Left lobe of liver (tissue), 1 donor: ENCODE measurements around the gene TLX1. TPM values are rescaled to one million over a fixed set of nuclear protein-coding genes. Genes with fewer than 3 reads are reported as not detected.

Experiments used
- total RNA-seq: library from RNA; stranded (reverse); gene quantifications from one replicate; pipeline ENCODE4 v1.2.1, GENCODE V29; 2021
- donor health status: DM: no; HTN: yes; CAD: no.

TLX1 gene
- total RNA-seq, 1 donor from 2014 or later: 1.3 TPM

Other genes with a start within 250 kb of the TLX1 start
- 7.7 TPM for gene SLF2, start 218.3 kb upstream of the TLX1 start, total RNA-seq
- 80.4 TPM for gene SEMA4G, start 161.8 kb upstream of the TLX1 start, total RNA-seq
- gene MRPL43, start 143.8 kb upstream of the TLX1 start, total RNA-seq: 43.6 TPM
- 3.2 TPM for gene TWNK, start 143.8 kb upstream of the TLX1 start, total RNA-seq
- gene LZTS2, start 131.5 kb upstream of the TLX1 start, total RNA-seq: 11.1 TPM
- gene PDZD7, start 100.2 kb upstream of the TLX1 start, total RNA-seq: 0.13 TPM
- 5.2 TPM for gene SFXN3, start 100.1 kb upstream of the TLX1 start, total RNA-seq
- gene KAZALD1, start 69.3 kb upstream of the TLX1 start, total RNA-seq: 0.78 TPM
- not detected for gene LBX1, start 98.2 kb downstream of the TLX1 start, total RNA-seq
- 7.1 TPM for gene BTRC, start 222.9 kb downstream of the TLX1 start, total RNA-seq